AG04450 (cell line): Measurements from ENCODE around the gene EIF1AD. TPM values are rescaled to one million over a fixed set of nuclear protein-coding genes. Genes with fewer than 3 reads are reported as not detected.

Source experiments
- CTCF ChIA-PET: fragments of 300-600, 350-600 bp; formaldehyde crosslinking; extraction: SDS; loops from one replicate; lab custom pipeline; 2022; ENCODE audit warnings: antibody characterized with exemption, inconsistent platforms; lab: Charles Lee
- POLR2A ChIA-PET: fragments of 350-600 bp; formaldehyde crosslinking; extraction: SDS; loops from one replicate; lab custom pipeline; 2021; ENCODE audit warnings: antibody characterized with exemption, inconsistent platforms; lab: Yijun Ruan, JAX
- DNase-seq: peaks from one replicate; pipeline ENCODE4 v3.0.0-alpha.2; 2011; ENCODE audit warnings: low read depth, low spot score
- H3K27ac ChIP-seq: one replicate; pipeline ENCODE4 v1.5.1; 2012; ENCODE audit warnings: low read depth, low read length, control low read depth
- H3K27me3 ChIP-seq: one replicate; pipeline ENCODE4 v1.6.0; 2012; ENCODE audit warnings: low read length; ENCODE audit not compliant: control insufficient read depth, insufficient read depth
- H3K4me3 ChIP-seq: 2 replicates; pipeline ENCODE4 v1.5.1; 2011; ENCODE audit warnings: mild to moderate bottlenecking, low read depth, low read length, control low read depth
- H3K9me3 ChIP-seq: 2 replicates; pipeline ENCODE4 v1.5.1; 2012; ENCODE audit warnings: low read length; ENCODE audit not compliant: control insufficient read depth, insufficient read depth
- polyA plus RNA-seq: library from polyadenylated mRNA; depleted of rRNA; stranded (reverse); fragments of >200 nt; gene quantifications from 2 replicates; pipeline ENCODE4 v1.2.3, GENCODE V29; 2011
- TF ChIP-seq, protein P1 (sequence below): IDR thresholded peaks from 2 replicates; pipeline ENCODE4 v1.5.1; 2011; ENCODE audit warnings: low read depth, low read length, control low read depth, inconsistent platforms

EIF1AD gene
- polyA plus RNA-seq, 1 experiment: 23.9 TPM

DNA sequence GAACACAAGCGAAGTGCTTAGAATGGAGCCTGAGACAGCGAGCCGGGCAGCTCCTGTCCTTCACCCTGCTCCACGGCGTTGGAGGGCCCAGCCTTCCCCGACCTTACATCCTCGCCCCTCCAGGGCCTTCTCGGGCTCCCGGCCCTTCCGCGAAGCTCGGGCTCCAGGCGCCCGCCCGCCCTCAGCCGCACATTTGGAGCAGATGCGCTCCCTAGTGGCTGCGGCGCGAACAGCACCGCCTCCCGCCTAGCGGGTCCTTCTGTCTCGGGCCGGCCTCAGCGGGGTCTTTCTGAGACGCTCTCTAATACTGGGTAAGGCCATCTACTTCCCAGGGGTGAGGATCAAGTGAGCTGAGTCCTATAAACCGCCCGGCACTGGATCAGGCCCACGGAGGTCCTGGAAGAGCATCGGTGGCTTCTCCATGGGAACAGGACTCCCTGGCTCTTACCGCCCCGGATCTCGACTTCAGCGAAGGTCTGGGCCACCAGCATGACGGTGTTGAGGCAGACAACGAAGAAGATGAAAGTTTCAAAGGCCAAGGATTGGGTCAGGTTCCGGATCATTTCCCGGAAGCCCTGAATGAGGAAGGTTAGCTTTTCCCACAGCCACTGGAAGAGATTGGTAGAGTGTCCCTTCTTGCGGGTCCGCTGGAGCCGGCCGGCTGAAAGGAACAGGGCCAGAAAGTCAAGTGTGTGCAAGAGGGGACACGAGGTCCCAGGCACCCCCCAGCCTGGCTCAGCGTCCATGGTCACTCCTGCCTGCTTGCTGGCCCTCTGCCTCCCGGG is 20.6 kb upstream of the EIF1AD start:
- ChIA-PET POLR2A (interaction anchor here (0.6 to 1.0 kb wide), 3 partner anchors 20 to 313 kb away, joined by 3 to 5 read pairs (median 4); partner anchors contain the start of genes BANF1 and EIF1AD), CTCF (interaction anchor here (0.5 to 3.8 kb wide), 31 partner anchors 9 to 332 kb away, joined by 3 to 48 read pairs (median 5); partner anchors contain the start of genes BANF1, CST6, FIBP and GAL3ST3)
- DNase-seq: no peak
- TF ChIP-seq, protein P1, sequence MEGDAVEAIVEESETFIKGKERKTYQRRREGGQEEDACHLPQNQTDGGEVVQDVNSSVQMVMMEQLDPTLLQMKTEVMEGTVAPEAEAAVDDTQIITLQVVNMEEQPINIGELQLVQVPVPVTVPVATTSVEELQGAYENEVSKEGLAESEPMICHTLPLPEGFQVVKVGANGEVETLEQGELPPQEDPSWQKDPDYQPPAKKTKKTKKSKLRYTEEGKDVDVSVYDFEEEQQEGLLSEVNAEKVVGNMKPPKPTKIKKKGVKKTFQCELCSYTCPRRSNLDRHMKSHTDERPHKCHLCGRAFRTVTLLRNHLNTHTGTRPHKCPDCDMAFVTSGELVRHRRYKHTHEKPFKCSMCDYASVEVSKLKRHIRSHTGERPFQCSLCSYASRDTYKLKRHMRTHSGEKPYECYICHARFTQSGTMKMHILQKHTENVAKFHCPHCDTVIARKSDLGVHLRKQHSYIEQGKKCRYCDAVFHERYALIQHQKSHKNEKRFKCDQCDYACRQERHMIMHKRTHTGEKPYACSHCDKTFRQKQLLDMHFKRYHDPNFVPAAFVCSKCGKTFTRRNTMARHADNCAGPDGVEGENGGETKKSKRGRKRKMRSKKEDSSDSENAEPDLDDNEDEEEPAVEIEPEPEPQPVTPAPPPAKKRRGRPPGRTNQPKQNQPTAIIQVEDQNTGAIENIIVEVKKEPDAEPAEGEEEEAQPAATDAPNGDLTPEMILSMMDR: peak; percentile 92
- no peaks in the 10 kb centered on the region for H3K27me3 ChIP-seq
- no peak overlapping the region for H3K27ac ChIP-seq
- no peak overlapping the region for H3K4me3 ChIP-seq
- no peaks in the 10 kb centered on the region for H3K9me3 ChIP-seq

DNA sequence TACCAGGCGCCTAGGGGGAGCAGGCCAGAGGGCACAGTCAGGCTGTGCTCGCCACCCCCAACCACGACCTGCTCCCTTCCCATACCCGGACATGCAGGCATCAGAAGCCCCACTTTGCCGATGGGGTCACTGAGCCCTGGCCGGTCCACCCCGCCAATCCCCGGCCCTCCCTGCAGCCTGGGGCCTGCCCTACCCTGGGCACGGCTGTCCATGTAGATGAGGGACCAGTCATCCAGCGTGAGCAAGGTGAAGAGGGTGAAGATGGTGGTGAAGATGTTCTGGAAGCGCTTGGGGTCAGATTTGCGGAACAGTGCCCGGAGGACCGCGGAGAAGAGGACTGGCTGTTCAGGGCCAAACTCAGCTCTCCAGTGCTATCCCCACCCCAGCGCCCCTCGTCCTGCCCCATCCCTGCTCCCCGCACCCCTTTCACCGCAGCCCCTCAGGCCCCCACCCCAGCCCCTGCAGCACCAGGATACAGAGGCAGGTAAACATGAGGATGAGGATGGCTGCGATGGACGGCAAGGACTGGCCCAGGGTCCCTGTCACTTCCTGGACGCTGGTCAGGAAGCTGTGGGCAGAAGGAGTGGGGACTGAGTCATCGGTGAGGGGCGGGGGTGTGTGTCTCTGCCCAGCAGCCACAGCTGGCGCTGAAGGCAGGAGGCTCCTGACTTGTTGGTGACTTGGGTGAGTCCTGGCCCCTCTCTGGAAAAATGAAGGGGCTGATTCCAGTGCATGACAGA is 18.8 kb upstream of the EIF1AD start:
- no peak for DNase-seq
- TF ChIP-seq, protein P1: no peak
- Histone ChIP-seq H3K27ac (no peak overlapping the region), H3K9me3 (no peaks in the 10 kb centered on the region), H3K27me3 (no peaks in the 10 kb centered on the region), H3K4me3 (no peak overlapping the region)
- ChIA-PET POLR2A (no interaction called here), CTCF (interaction anchor here (3.8 kb wide), 1 partner anchor 24 kb away, joined by 48 read pairs; no protein-coding TSS in a partner anchor)

DNA sequence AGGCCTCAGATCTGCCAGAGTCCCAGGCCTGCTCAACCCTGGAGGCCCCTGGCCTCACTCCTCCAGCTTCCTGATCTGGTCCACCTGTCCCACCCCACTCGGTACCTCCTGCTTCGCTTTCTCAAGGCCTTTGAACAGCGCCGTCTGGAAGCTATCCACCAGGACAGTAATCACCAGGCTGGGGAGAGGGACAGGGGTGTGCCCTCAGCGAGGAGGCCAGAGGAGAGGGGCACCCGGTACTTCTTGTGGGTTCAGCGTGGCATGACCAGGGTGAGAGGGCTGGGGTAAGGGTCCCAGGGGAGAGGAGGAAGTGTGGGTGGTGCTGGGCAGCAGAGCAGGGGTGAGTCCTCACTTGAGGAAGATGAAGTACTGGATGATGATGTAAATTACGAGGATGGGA is 18.3 kb upstream of the EIF1AD start:
- Histone ChIP-seq H3K27me3 (no peaks in the 10 kb centered on the region), H3K4me3 (no peak overlapping the region), H3K9me3 (no peaks in the 10 kb centered on the region), H3K27ac (no peak overlapping the region)
- ChIA-PET CTCF (interaction anchor here (0.8 to 3.8 kb wide), 2 partner anchors 24 to 25 kb away, joined by 3 to 48 read pairs; no protein-coding TSS in a partner anchor), POLR2A (no interaction called here)
- DNase-seq: no peak
- TF ChIP-seq, protein P1: no peak

DNA sequence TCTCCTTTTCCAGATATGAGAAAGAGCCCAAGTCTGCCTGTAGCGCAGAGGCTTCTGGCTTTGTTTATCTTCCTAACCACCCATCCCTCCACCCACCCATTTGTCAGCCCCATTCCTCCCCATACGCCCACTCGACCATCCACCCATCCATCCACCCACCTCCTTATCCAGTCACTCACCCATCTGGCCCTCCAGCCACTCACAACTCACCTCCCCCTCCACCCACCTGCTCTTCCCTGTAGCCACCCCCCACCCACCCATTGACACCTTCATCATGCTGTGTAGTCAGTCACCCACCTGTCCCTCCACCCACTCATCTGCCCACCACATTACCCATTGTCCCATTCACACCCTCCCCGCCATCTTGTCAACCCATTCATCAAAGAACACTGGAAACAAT is 15.4 kb upstream of the EIF1AD start:
- Histone ChIP-seq H3K27me3 (peaks cover under 1% of the 10 kb centered on the region), H3K27ac (no peak overlapping the region), H3K9me3 (no peaks in the 10 kb centered on the region), H3K4me3 (no peak overlapping the region)
- DNase-seq: no peak
- POLR2A ChIA-PET: interaction anchor here (1.2 kb wide), 1 partner anchor 156 kb away, joined by 3 read pairs; no protein-coding TSS in a partner anchor
- TF ChIP-seq, protein P1: no peak
- CTCF ChIA-PET: no interaction called here
